ENCODE results near the gene ZNF879.

The ZNF879 gene

DNA sequence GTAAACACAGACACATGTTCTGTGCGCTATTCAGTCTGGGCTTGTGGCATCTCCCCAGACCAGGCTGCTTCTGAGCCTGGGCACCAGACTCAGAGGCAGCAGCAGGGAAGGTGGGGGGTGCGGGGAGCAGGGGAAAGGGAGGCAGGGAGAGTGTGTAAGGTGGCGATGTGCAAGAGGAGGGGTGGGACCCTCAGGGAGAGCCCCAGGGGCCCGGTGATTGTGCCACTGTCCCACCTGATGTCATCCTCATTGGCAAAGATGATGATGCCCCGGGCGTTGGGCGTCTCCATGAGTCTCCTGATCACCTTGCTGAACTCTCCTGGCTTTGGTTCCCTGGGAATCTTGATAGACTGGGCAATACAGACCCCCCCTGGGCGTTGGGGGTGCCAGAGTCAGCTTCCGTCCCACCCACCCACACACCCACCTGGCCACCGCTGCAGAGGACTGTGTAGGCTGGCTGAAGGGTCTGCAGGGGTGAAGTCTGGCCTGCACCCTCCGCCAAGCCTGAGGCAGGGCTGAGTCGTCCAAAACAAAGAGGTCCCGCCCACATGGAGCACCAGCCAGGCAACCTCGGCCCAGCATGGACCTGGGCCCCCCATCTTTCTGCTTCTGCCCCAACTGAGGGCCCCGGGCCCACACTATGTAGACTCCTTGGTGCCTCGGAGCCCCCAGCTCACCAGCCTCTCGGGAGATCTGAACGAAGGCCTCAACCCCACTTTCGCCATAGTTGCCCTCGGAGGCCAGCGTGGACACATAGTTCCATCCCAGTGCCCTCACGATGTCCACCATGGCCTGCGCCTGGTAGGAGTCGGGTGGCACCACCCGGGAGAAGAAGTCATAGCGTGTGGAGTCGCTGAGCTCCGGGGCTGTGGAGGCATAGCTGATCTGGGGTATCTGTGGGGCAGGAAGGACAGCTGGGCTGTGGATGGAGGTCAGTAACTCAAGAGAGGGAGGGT lies 32.1 kb upstream of the ZNF879 start:
- Histone ChIP-seq H2AFZ (ENCODE audit: low read depth, low read length) (no peak overlapping the region), H4K20me1 (ENCODE audit: insufficient read depth, low read length) (no peaks in the 10 kb centered on the region), H3K4me3 (ENCODE audit: low read depth in 1 of 2, low read length in 2 of 2) (no peak overlapping the region), H3K9me3 (ENCODE audit: insufficient read depth, low read length, severe bottlenecking) (no peaks in the 10 kb centered on the region), H3K79me2 (ENCODE audit: insufficient read depth, low read length) (no peaks in the 10 kb centered on the region), H3K27me3 (ENCODE audit: insufficient read depth, low read length, poor library complexity) (no peaks in the 10 kb centered on the region), H3K36me3 (ENCODE audit: insufficient read depth, low read length) (no peaks in the 10 kb centered on the region), H3K9ac (ENCODE audit: low read depth, low read length) (no peak overlapping the region), H3K4me2 (ENCODE audit: insufficient read depth, low read length) (no peak overlapping the region), H3K4me1 (ENCODE audit: insufficient read depth, low read length) (no peaks in the 10 kb centered on the region), H3K27ac (ENCODE audit: low read length) (no peak overlapping the region)
- ATAC-seq (ENCODE audit: insufficient read depth, low read depth) (no peak), DNase-seq (no peak)
- TF ChIP-seq CTCF (IDR thresholded peaks at IDR 0.05; ENCODE audit: borderline replicate concordance, extremely low read depth, low read length, poor library complexity, severe bottlenecking), result no peak
- TF ChIP-seq EZH2 (IDR thresholded peaks at IDR 0.05; ENCODE audit: borderline replicate concordance, low read depth, low read length, severe bottlenecking), result no peak

GRCh38 chr5:178992291-178992895 lies 31.2 kb upstream of the ZNF879 start:
- H2AFZ ChIP-seq (ENCODE audit: low read depth, low read length), result no peak overlapping the region
- H3K79me2 ChIP-seq (ENCODE audit: insufficient read depth, low read length), result no peaks in the 10 kb centered on the region
- no peaks in the 10 kb centered on the region for H3K9me3 ChIP-seq (ENCODE audit: insufficient read depth, low read length, severe bottlenecking)
- H3K4me2 ChIP-seq (ENCODE audit: insufficient read depth, low read length), result no peak overlapping the region
- H3K27ac ChIP-seq (ENCODE audit: low read length), result no peak overlapping the region
- H3K36me3 ChIP-seq (ENCODE audit: insufficient read depth, low read length), result no peaks in the 10 kb centered on the region
- no peak overlapping the region for H3K4me3 ChIP-seq (ENCODE audit: low read depth in 1 of 2, low read length in 2 of 2)
- ATAC-seq (ENCODE audit: insufficient read depth, low read depth), result no peak
- no peaks in the 10 kb centered on the region for H4K20me1 ChIP-seq (ENCODE audit: insufficient read depth, low read length)
- TF ChIP-seq CTCF (IDR thresholded peaks at IDR 0.05; ENCODE audit: borderline replicate concordance, extremely low read depth, low read length, poor library complexity, severe bottlenecking) (no peak), EZH2 (IDR thresholded peaks at IDR 0.05; ENCODE audit: borderline replicate concordance, low read depth, low read length, severe bottlenecking) (no peak)
- no peak overlapping the region for H3K9ac ChIP-seq (ENCODE audit: low read depth, low read length)
- no peaks in the 10 kb centered on the region for H3K4me1 ChIP-seq (ENCODE audit: insufficient read depth, low read length)
- no peaks in the 10 kb centered on the region for H3K27me3 ChIP-seq (ENCODE audit: insufficient read depth, low read length, poor library complexity)
- no peak for DNase-seq

DNA sequence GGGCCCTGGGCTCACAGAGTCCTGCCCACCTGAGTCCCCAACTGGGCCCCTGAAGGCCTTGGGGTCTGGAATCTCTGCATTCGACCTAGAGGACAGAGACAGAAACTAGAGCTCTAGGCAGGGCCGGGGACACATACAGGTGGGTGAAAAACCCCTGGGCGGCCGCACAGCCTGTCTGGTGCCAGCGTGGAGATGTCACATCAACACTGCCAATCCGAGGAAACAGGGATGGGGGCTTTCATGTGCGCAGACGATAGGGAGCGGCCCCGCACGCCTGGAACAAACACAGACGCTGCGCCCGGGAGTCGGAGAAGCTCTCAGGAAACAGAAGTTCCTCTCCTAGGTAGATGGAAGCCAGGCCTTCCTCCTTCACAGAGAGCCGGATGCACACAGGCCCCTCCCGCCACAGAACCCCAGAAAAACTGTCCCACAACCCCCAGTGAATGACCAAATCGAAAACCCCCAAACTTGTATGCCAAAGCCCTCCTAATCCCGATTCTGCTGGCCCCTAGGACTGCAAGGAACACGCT lies 30.3 kb upstream of the ZNF879 start:
- Histone ChIP-seq H3K27me3 (ENCODE audit: insufficient read depth, low read length, poor library complexity) (no peaks in the 10 kb centered on the region), H3K4me2 (ENCODE audit: insufficient read depth, low read length) (no peak overlapping the region), H3K27ac (ENCODE audit: low read length) (no peak overlapping the region), H3K9me3 (ENCODE audit: insufficient read depth, low read length, severe bottlenecking) (no peaks in the 10 kb centered on the region), H3K9ac (ENCODE audit: low read depth, low read length) (no peak overlapping the region), H2AFZ (ENCODE audit: low read depth, low read length) (no peak overlapping the region), H3K36me3 (ENCODE audit: insufficient read depth, low read length) (no peaks in the 10 kb centered on the region), H4K20me1 (ENCODE audit: insufficient read depth, low read length) (no peaks in the 10 kb centered on the region), H3K4me1 (ENCODE audit: insufficient read depth, low read length) (no peaks in the 10 kb centered on the region), H3K79me2 (ENCODE audit: insufficient read depth, low read length) (no peaks in the 10 kb centered on the region), H3K4me3 (ENCODE audit: low read depth in 1 of 2, low read length in 2 of 2) (no peak overlapping the region)
- no peak for DNase-seq
- ATAC-seq (ENCODE audit: insufficient read depth, low read depth), result no peak
- TF ChIP-seq CTCF (IDR thresholded peaks at IDR 0.05; ENCODE audit: borderline replicate concordance, extremely low read depth, low read length, poor library complexity, severe bottlenecking) (no peak), EZH2 (IDR thresholded peaks at IDR 0.05; ENCODE audit: borderline replicate concordance, low read depth, low read length, severe bottlenecking) (no peak)
